Transverse colon (tissue), 4 donors: Measurements from ENCODE around the gene CST1.

ENCODE experiments used
- EP300 ChIP-seq: sonication (generic); formaldehyde crosslinking; IDR thresholded peaks from one replicate; pipeline ENCODE4 v1.6.1; 2017; ENCODE audit warnings: antibody characterized with exemption, low read depth
- POLR2AphosphoS5 ChIP-seq, 3 donors: sonication (generic); formaldehyde crosslinking; IDR thresholded peaks; one replicate each; pipeline ENCODE4 v1.6.1; 2016; ENCODE audit warnings: antibody characterized with exemption in 3 of 3
- TF ChIP-seq, protein P1 (sequence below), 5 experiments: fragments of 200-600 bp in 3 of 5; fragments of 450-650 bp in 2 of 5; sonication (generic) in 3 of 5; IDR thresholded peaks; 1 replicate in 2 of 5; 2 replicates in 3 of 5; pipeline ENCODE4 v1.5.1; 2016 to 2017; ENCODE audit warnings: antibody characterized with exemption in 5 of 5, inconsistent platforms in 3 of 5, mild to moderate bottlenecking in 2 of 5, moderate library complexity in 1 of 5

DNA sequence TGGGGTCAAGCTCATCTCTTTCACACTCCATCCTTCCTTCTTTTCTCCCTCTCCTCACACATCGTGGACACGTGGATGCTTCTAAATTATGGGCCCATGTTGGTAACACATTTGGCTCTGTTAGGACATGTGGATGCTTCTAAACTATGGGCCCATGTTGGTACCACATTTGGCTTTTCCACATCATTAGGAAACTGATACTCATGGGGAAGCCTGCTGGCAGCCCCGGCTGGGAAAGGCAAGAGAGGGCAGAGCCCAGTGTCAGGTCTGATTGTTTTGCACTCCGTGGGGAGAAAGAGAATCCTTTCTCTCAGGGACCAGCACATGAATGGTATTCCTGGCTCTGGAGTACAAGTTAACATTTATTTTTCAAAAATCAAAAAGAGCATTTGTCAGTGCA is 4.0 kb upstream of the CST1 start:
- TF ChIP-seq, protein P1, sequence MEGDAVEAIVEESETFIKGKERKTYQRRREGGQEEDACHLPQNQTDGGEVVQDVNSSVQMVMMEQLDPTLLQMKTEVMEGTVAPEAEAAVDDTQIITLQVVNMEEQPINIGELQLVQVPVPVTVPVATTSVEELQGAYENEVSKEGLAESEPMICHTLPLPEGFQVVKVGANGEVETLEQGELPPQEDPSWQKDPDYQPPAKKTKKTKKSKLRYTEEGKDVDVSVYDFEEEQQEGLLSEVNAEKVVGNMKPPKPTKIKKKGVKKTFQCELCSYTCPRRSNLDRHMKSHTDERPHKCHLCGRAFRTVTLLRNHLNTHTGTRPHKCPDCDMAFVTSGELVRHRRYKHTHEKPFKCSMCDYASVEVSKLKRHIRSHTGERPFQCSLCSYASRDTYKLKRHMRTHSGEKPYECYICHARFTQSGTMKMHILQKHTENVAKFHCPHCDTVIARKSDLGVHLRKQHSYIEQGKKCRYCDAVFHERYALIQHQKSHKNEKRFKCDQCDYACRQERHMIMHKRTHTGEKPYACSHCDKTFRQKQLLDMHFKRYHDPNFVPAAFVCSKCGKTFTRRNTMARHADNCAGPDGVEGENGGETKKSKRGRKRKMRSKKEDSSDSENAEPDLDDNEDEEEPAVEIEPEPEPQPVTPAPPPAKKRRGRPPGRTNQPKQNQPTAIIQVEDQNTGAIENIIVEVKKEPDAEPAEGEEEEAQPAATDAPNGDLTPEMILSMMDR (IDR thresholded peaks at IDR 0.05) = no peak
- TF ChIP-seq EP300 (no peak), POLR2AphosphoS5 (IDR thresholded peaks at IDR 0.05) (no peak)
